GDM1 (cell line): ENCODE measurements around the gene EEFSEC.
"Not testable (repeated sequence)": the region's sequence is repeated elsewhere in the genome, so short reads cannot be mapped to it uniquely, and the experiment has no call there.

ENCODE experiments used
- DNase-seq: peaks from one replicate; lab custom pipeline; 2025; lab: John Stamatoyannopoulos, UW

The EEFSEC gene

GRCh38 chr3:128154354-128154753 is 1.1 kb downstream of the EEFSEC start:
- not testable (repeated sequence) for DNase-seq

- DNase-seq = no peak
These were observed 2.5 kb downstream of the EEFSEC start for GRCh38 chr3:128155616-128156360.

GRCh38 chr3:128160661-128161060 is 7.4 kb downstream of the EEFSEC start:
- DNase-seq = no peak

GRCh38 chr3:128163432-128163831 is 10.2 kb downstream of the EEFSEC start:
- no peak for DNase-seq

- no peak for DNase-seq
These were observed 13.7 kb downstream of the EEFSEC start for GRCh38 chr3:128166971-128167453.

- no peak for DNase-seq
These were observed 14.3 kb downstream of the EEFSEC start for GRCh38 chr3:128167646-128167972.

- DNase-seq = no peak
These were observed 14.8 kb downstream of the EEFSEC start for GRCh38 chr3:128167973-128168674.

- DNase-seq = no peak
These were observed 15.6 kb downstream of the EEFSEC start for GRCh38 chr3:128168836-128169235.

GRCh38 chr3:128170866-128171516 is 17.7 kb downstream of the EEFSEC start:
- no peak for DNase-seq

- no peak for DNase-seq
These were observed 19.9 kb downstream of the EEFSEC start for GRCh38 chr3:128173200-128173599.

- no peak for DNase-seq
These were observed 20.6 kb downstream of the EEFSEC start for GRCh38 chr3:128173849-128174248.

GRCh38 chr3:128174675-128175590 is 21.7 kb downstream of the EEFSEC start:
- no peak for DNase-seq

- no peak for DNase-seq
These were observed 22.5 kb downstream of the EEFSEC start for GRCh38 chr3:128175768-128176167.

GRCh38 chr3:128176276-128176833 is 23.1 kb downstream of the EEFSEC start:
- no peak for DNase-seq

GRCh38 chr3:128177865-128178264 is 24.6 kb downstream of the EEFSEC start:
- no peak for DNase-seq

GRCh38 chr3:128178782-128179483 is 25.7 kb downstream of the EEFSEC start:
- DNase-seq = no peak

GRCh38 chr3:128179484-128179819 is 26.2 kb downstream of the EEFSEC start:
- DNase-seq = no peak

GRCh38 chr3:128180436-128180835 is 27.2 kb downstream of the EEFSEC start:
- no peak for DNase-seq

- no peak for DNase-seq
These were observed 27.6 kb downstream of the EEFSEC start for GRCh38 chr3:128180913-128181312.

GRCh38 chr3:128182656-128183055 is 29.4 kb downstream of the EEFSEC start:
- DNase-seq = no peak
